Measurements from ENCODE around the gene RGS17.

GRCh38 chr6:153024709-153025017 is 106.4 kb downstream of the RGS17 start:
- peak; percentile 64 for TF ChIP-seq CTCF (IDR thresholded peaks at IDR 0.05)
- no peak for TF ChIP-seq ZFX (IDR thresholded peaks at IDR 0.05; ENCODE audit: borderline replicate concordance)
